ENCODE measurements around the gene USP15.

- TF ChIP-seq, protein P1, sequence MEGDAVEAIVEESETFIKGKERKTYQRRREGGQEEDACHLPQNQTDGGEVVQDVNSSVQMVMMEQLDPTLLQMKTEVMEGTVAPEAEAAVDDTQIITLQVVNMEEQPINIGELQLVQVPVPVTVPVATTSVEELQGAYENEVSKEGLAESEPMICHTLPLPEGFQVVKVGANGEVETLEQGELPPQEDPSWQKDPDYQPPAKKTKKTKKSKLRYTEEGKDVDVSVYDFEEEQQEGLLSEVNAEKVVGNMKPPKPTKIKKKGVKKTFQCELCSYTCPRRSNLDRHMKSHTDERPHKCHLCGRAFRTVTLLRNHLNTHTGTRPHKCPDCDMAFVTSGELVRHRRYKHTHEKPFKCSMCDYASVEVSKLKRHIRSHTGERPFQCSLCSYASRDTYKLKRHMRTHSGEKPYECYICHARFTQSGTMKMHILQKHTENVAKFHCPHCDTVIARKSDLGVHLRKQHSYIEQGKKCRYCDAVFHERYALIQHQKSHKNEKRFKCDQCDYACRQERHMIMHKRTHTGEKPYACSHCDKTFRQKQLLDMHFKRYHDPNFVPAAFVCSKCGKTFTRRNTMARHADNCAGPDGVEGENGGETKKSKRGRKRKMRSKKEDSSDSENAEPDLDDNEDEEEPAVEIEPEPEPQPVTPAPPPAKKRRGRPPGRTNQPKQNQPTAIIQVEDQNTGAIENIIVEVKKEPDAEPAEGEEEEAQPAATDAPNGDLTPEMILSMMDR (IDR thresholded peaks at IDR 0.05) = no peak
- TF ChIP-seq POLR2A (IDR thresholded peaks at IDR 0.05) = no peak
Observed at GRCh38 chr12:62305778-62306177, 45.6 kb downstream of the USP15 start.

Measured in tibial nerve (tissue), 3 donors.